ENCODE results near the gene ENG.

ENG gene

DNA sequence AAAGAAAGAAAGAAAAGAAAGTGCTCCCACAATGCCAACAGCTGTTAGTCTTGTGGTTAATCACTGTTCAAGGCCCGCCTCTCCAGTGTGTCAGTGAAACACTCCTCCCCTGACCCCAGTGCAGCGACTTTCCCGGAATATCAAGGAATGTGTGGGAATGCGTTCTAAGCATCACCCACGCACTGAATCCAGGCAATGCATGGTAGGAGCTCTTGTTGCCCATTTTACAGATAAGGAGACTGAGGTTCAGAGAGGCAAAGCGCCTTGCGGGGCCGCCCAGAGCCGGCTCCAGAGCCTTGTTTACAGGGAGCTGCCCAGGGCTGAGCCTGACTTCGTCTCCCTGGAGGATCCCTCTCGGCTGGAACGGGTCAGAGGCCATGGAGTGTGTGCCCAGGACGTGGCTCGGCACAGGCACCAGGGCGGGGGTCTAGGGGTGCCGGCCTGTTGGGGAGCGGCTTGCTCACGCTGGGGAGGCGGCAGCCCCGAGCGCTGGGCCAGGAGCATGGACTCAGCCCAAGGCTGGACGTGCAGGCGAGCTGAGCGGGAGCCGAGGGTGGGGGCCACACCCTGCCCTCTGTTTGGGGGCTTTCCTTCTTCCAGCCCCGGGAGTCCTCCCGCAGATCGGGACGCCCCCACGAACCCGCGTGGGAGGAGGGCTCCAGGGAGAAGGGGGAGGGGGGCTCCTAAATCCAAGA is 44.1 kb upstream of the ENG start:
- Histone ChIP-seq H3K9me3 (ENCODE audit: insufficient read depth, low read depth, low read length) (no peaks in the 10 kb centered on the region; the same call in 1 of the 2 replicates), H3K9ac (ENCODE audit: low read depth, low read length, poor library complexity, severe bottlenecking) (peak overlapping the region; percentile 81), H3F3A (ENCODE audit: low read depth) (no peaks in the 10 kb centered on the region; the same call in 1 of the 2 replicates), H3K36me3 (ENCODE audit: insufficient read depth, low read length) (peaks cover 25% of the 10 kb centered on the region; the same call in 1 of the 2 replicates), H2AFZ (ENCODE audit: low read length) (peak overlapping the region; percentile 80), H3K4me1 (ENCODE audit: insufficient read depth, low read length, poor library complexity, severe bottlenecking) (peaks cover 24% of the 10 kb centered on the region), H3K9me2 (replicated peaks; ENCODE audit: low read depth, low read length) (no peaks in the 10 kb centered on the region), H4K20me1 (ENCODE audit: insufficient read depth, low read length, poor library complexity, severe bottlenecking) (peaks cover 14% of the 10 kb centered on the region), H3K27me3 (ENCODE audit: insufficient read depth, low read length, poor library complexity, severe bottlenecking) (no peaks in the 10 kb centered on the region), H3K4me2 (ENCODE audit: low read depth, low read length, poor library complexity, severe bottlenecking) (peak overlapping the region; percentile 77), H3K4me3 (ENCODE audit: low read length, poor library complexity, severe bottlenecking) (peak overlapping the region; percentile 91), H3K79me2 (ENCODE audit: insufficient read depth, low read length) (peaks cover 10% of the 10 kb centered on the region; the same call in 1 of the 2 replicates)
- no peak for TF ChIP-seq EZH2phosphoT487 (IDR thresholded peaks at IDR 0.05; ENCODE audit: borderline replicate concordance)
- no peak for TF ChIP-seq CTCF (conservative IDR thresholded peaks at IDR 0.05; ENCODE audit: low read length)

- peak overlapping the region; percentile 77 for H3K4me2 ChIP-seq (ENCODE audit: low read depth, low read length, poor library complexity, severe bottlenecking)
Observed at GRCh38 chr9:127897193-127897692, 42.8 kb upstream of the ENG start.

More at GRCh38 chr9:127897193-127897692, 42.8 kb upstream of the ENG start:
- H3K36me3 ChIP-seq (ENCODE audit: insufficient read depth, low read length) = peaks cover 35% of the 10 kb centered on the region; the same call in 1 of the 2 replicates
- H3K79me2 ChIP-seq (ENCODE audit: insufficient read depth, low read length) = peaks cover 10% of the 10 kb centered on the region; the same call in 1 of the 2 replicates
- TF ChIP-seq CTCF (conservative IDR thresholded peaks at IDR 0.05; ENCODE audit: low read length) (no peak), EZH2phosphoT487 (IDR thresholded peaks at IDR 0.05; ENCODE audit: borderline replicate concordance) (no peak)
- H3F3A ChIP-seq (ENCODE audit: low read depth) = no peaks in the 10 kb centered on the region
- H3K4me1 ChIP-seq (ENCODE audit: insufficient read depth, low read length, poor library complexity, severe bottlenecking) = peaks cover 19% of the 10 kb centered on the region
- peaks cover 14% of the 10 kb centered on the region for H4K20me1 ChIP-seq (ENCODE audit: insufficient read depth, low read length, poor library complexity, severe bottlenecking)
- peaks cover 6% of the 10 kb centered on the region; the same call in 1 of the 2 replicates for H3K9me3 ChIP-seq (ENCODE audit: insufficient read depth, low read depth, low read length)
- no peaks in the 10 kb centered on the region for H3K27me3 ChIP-seq (ENCODE audit: insufficient read depth, low read length, poor library complexity, severe bottlenecking)
- H2AFZ ChIP-seq (ENCODE audit: low read length) = no peak overlapping the region
- H3K4me3 ChIP-seq (ENCODE audit: low read length, poor library complexity, severe bottlenecking) = peak overlapping the region; percentile 56
- H3K9ac ChIP-seq (ENCODE audit: low read depth, low read length, poor library complexity, severe bottlenecking) = no peak overlapping the region
- H3K9me2 ChIP-seq (replicated peaks; ENCODE audit: low read depth, low read length) = no peaks in the 10 kb centered on the region

Measured in Loucy (cell line).